Measurements from ENCODE around the gene TPSG1. TPM values are rescaled to one million over a fixed set of nuclear protein-coding genes. Genes with fewer than 3 reads are reported as not detected.
A peak's percentile ranks its signal among the peaks of the same experiment; 100 is the strongest.

Gene TPSG1
- total RNA-seq, 1 donor from 2014 or later = not detected

DNA sequence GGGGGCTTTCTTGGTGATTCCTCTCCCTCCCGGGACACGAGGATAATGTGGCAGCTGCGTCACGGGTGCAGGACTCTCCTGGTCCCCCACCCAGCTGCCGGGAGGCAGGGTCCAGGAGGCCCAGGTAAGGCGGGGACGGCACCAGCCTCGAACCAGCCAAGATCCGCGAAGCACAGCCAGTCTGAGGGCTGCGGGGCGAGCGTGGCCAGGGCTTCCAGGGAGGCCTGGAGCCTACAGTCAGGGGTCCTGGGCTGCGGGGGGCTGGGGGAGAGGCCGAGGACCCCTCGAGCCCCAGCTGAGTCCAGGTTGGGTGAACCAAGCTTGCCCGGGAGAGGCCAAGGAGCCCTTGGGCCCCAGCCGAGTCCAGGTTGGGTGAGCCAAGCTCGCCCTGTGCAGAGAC lies 40.8 kb upstream of the TPSG1 start:
- H3F3A ChIP-seq (ENCODE audit: low read depth) = peaks cover 10% of the 10 kb centered on the region
- peaks cover 16% of the 10 kb centered on the region for H3K27me3 ChIP-seq
- H3K4me1 ChIP-seq = no peaks in the 10 kb centered on the region
- no peaks in the 10 kb centered on the region for H3K36me3 ChIP-seq
- Mint-ChIP-seq H3K4me1 (no peaks in the 10 kb centered on the region), H3K27me3 (ENCODE audit: insufficient read depth, low read depth) (peaks cover 30% of the 10 kb centered on the region), H3K4me3 (no peak overlapping the region), H3K27ac (no peak overlapping the region), H3K36me3 (no peaks in the 10 kb centered on the region), H3K9me3 (peaks cover 6% of the 10 kb centered on the region)
- TF ChIP-seq EZH2 (IDR thresholded peaks at IDR 0.05) (no peak), EZH2phosphoT487 (IDR thresholded peaks at IDR 0.05) (no peak)
- TF ChIP-seq, protein P1, sequence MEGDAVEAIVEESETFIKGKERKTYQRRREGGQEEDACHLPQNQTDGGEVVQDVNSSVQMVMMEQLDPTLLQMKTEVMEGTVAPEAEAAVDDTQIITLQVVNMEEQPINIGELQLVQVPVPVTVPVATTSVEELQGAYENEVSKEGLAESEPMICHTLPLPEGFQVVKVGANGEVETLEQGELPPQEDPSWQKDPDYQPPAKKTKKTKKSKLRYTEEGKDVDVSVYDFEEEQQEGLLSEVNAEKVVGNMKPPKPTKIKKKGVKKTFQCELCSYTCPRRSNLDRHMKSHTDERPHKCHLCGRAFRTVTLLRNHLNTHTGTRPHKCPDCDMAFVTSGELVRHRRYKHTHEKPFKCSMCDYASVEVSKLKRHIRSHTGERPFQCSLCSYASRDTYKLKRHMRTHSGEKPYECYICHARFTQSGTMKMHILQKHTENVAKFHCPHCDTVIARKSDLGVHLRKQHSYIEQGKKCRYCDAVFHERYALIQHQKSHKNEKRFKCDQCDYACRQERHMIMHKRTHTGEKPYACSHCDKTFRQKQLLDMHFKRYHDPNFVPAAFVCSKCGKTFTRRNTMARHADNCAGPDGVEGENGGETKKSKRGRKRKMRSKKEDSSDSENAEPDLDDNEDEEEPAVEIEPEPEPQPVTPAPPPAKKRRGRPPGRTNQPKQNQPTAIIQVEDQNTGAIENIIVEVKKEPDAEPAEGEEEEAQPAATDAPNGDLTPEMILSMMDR (IDR thresholded peaks at IDR 0.05) = no peak
- no peak overlapping the region for H2AFZ ChIP-seq (replicated peaks)
- no peaks in the 10 kb centered on the region for H3K9me3 ChIP-seq (ENCODE audit: low read depth)
- H3K4me2 ChIP-seq = no peak overlapping the region
- H3K79me2 ChIP-seq (ENCODE audit: low read depth) = no peaks in the 10 kb centered on the region
- DNase-seq (ENCODE audit: low spot score) = no peak
- no peak overlapping the region for H3K27ac ChIP-seq
- H3K4me3 ChIP-seq = no peak overlapping the region
- H4K20me1 ChIP-seq (ENCODE audit: low read depth) = no peaks in the 10 kb centered on the region
- no peak overlapping the region for H3K9ac ChIP-seq

DNA sequence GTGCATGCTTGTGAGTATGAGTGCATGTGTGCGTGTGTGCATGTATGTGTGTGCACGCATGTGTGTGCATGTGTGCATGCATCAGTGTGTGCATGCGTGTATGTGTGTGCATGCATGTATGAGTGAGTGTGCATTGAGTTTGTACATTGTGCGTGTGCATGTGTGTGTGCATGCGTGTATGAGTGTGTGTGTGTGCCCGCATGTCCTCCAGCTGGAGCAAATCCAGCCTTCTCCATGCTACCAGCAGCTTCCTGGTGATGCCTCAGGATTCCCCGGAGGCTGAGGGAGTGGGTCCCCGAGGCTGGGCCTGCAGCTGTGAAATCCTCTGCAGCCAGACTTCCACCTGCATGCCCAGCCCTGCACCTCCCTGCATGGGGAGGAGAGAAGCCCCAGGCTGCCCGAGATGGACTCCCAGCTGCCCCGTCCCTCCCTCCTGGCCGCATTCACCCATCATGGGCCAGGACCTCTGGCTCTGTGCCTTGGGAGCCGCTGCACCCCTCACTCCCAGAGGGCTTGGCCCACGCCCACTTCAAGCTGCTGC lies 40.1 kb upstream of the TPSG1 start:
- no peaks in the 10 kb centered on the region for H3K79me2 ChIP-seq (ENCODE audit: low read depth)
- no peak overlapping the region for H3K9ac ChIP-seq
- no peak overlapping the region for H2AFZ ChIP-seq (replicated peaks)
- H4K20me1 ChIP-seq (ENCODE audit: low read depth) = no peaks in the 10 kb centered on the region
- H3K36me3 Mint-ChIP-seq = no peaks in the 10 kb centered on the region
- no peak overlapping the region for H3K4me3 ChIP-seq
- peaks cover 34% of the 10 kb centered on the region for H3K27me3 Mint-ChIP-seq (ENCODE audit: insufficient read depth, low read depth)
- H3K36me3 ChIP-seq = no peaks in the 10 kb centered on the region
- H3K9me3 ChIP-seq (ENCODE audit: low read depth) = no peaks in the 10 kb centered on the region
- no peak for DNase-seq (ENCODE audit: low spot score)
- peaks cover 22% of the 10 kb centered on the region for H3K27me3 ChIP-seq
- H3K9me3 Mint-ChIP-seq = peaks cover 6% of the 10 kb centered on the region
- H3K27ac Mint-ChIP-seq = peak overlapping the region; percentile 18
- H3K4me3 Mint-ChIP-seq = no peak overlapping the region
- H3K4me1 ChIP-seq = no peaks in the 10 kb centered on the region
- no peak overlapping the region for H3K27ac ChIP-seq
- H3K4me1 Mint-ChIP-seq = peaks cover 2% of the 10 kb centered on the region
- no peak overlapping the region for H3K4me2 ChIP-seq
- TF ChIP-seq EZH2phosphoT487 (IDR thresholded peaks at IDR 0.05) (no peak), EZH2 (IDR thresholded peaks at IDR 0.05) (no peak)
- TF ChIP-seq, protein P1 (IDR thresholded peaks at IDR 0.05) = no peak
- peaks cover 10% of the 10 kb centered on the region for H3F3A ChIP-seq (ENCODE audit: low read depth)

DNA sequence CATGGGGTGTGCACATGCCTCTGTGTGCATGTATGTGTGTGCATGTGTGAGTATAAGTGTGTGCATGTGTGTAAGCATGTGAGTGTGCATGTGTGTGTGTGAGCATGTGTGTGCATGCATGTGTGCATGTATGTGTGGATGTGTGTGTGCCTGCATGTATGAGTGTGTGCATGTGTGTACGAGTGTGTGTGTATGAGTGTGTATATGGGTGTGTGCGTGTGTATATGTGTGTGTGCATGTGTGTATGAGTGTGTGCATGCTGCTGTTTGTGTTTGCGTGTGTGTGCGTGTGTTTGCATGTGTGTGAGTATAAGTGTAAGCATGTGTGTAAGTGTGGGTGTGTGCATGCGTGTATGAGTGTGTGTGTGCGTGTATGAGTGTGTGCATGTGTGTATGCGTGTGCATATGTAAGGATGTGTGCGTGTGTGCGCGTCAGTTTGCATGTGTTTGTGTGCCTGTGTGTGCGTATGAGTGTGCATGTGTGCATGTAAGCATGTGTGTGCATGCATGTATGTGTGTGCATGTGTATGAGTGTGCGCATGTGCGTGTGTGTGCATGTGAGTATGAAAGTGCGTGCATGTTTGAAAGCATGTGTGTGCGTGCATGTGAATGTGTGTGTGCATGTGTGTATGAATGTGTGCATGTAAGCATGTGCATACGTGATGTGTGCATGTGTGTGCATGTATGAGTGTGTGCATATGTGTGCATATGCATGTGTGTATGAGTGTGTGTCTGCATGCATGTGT lies 39.4 kb upstream of the TPSG1 start:
- H3K4me3 Mint-ChIP-seq = peak overlapping the region; percentile 39
- H3K36me3 Mint-ChIP-seq = no peaks in the 10 kb centered on the region
- no peak for DNase-seq (ENCODE audit: low spot score)
- H3K27me3 Mint-ChIP-seq (ENCODE audit: insufficient read depth, low read depth) = peaks cover 32% of the 10 kb centered on the region
- TF ChIP-seq EZH2phosphoT487 (IDR thresholded peaks at IDR 0.05) = no peak
- TF ChIP-seq, protein P1 (IDR thresholded peaks at IDR 0.05) = no peak
- TF ChIP-seq EZH2 (IDR thresholded peaks at IDR 0.05) = no peak
- Histone ChIP-seq H3F3A (ENCODE audit: low read depth) (peaks cover 10% of the 10 kb centered on the region), H4K20me1 (ENCODE audit: low read depth) (no peaks in the 10 kb centered on the region), H3K27me3 (peaks cover 29% of the 10 kb centered on the region), H3K9me3 (ENCODE audit: low read depth) (no peaks in the 10 kb centered on the region), H3K36me3 (no peaks in the 10 kb centered on the region), H2AFZ (replicated peaks) (no peak overlapping the region), H3K4me1 (no peaks in the 10 kb centered on the region), H3K79me2 (ENCODE audit: low read depth) (no peaks in the 10 kb centered on the region), H3K4me2 (no peak overlapping the region), H3K9ac (no peak overlapping the region), H3K4me3 (no peak overlapping the region), H3K27ac (no peak overlapping the region)
- peaks cover 6% of the 10 kb centered on the region for H3K9me3 Mint-ChIP-seq
- H3K4me1 Mint-ChIP-seq = peaks cover 2% of the 10 kb centered on the region
- H3K27ac Mint-ChIP-seq = peak overlapping the region; percentile 38

All from neural progenitor cell (in vitro differentiated cells).